GM19395 (cell line): ENCODE data around the gene AEBP2.
A peak's percentile ranks its signal among the peaks of the same experiment; 100 is the strongest.
"Not testable (repeated sequence)": the region's sequence is repeated elsewhere in the genome, so short reads cannot be mapped to it uniquely, and the experiment has no call there.

Source experiments
- ATAC-seq: cut with Tn5 transposase; IDR thresholded peaks from one replicate; pipeline ENCODE4 v1.9.1; 2021; ENCODE audit warnings: mild to moderate bottlenecking, moderate library complexity; ENCODE audit not compliant: unreplicated experiment

Gene AEBP2

GRCh38 chr12:19421503-19422282 is 17.6 kb upstream of the AEBP2 start:
- ATAC-seq, result no peak

DNA sequence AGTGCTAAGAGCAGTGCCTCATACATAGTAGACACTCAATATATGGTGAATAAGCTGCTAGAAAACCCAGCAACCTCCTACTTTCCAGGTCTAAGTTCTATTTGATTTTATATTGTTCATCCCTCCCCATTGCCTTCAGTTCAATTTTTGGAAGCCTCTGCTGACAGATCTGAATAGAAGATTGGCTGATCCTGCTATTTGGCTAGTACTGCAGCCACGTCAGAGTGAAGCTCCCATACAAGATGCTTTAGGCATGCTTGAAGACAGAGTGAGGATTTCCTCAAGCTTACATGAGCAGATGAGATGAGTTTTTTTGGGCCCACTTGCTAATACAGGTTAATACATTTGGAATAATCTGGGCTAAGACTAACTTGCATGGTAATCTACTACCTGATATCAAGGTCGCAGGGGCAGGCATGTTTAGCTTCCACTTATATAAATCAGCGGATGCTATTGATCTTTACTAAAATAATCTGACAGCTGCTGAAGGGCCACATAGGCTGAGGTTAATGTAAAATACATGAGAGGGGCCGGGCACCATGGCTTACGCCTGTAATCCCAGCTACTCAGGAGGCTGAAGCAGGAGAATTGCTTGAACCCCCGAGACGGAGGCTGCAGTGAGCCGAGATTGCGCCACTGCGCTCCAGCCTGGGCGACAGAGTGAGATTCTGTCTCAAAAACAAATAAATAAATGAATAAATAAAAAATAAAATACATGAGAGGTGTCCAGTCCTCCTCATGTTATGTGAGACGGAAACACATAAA is 15.9 kb upstream of the AEBP2 start:
- ATAC-seq, result no peak

- ATAC-seq, result no peak
These were observed 11.0 kb upstream of the AEBP2 start for GRCh38 chr12:19428246-19428645.

- not testable (repeated sequence) for ATAC-seq
These were observed 9.8 kb upstream of the AEBP2 start for GRCh38 chr12:19429491-19429890.

- no peak for ATAC-seq
These were observed 8.3 kb upstream of the AEBP2 start for GRCh38 chr12:19430988-19431387.

DNA sequence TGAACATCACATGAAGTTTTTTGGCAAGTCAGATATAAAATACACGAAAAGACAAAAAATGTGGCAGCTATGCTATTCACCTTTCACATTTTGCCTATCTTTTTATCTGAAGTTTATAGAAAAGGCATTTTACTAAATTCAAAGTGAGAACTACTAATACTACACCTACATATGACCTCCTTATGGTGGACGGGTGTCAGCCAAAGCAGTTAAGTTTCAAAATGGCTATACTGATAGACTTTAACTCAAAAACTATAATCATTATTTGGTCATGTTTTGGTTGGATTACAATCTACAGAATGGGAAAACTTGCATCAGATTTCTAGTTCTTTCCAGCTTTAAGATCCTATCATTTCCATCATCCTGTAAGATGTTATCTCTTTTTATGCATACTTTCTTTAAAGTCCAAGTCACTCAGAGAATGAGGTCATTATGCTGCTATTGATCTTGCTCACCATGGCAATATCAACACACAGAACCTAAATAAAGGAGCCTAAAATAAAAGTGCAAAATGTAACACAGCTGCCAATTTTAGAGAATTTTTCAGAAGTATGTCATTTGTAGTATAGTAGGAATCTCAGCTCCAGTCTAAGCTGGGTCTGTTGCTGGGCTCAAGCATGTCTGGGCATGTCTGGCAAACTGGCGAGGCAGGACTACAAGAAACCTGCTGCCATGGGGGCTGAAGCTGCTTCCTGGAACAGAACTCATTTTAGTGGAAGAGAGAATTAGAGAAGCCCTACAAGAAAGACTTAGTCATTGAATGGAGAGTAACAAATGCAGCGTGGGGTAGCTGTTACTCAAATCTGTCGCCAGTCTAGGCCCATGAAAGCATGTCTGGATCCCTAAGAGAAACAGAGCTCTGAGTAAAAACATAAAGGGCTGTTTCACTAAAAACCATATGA is 7.6 kb upstream of the AEBP2 start:
- ATAC-seq, result peak; percentile 47

DNA sequence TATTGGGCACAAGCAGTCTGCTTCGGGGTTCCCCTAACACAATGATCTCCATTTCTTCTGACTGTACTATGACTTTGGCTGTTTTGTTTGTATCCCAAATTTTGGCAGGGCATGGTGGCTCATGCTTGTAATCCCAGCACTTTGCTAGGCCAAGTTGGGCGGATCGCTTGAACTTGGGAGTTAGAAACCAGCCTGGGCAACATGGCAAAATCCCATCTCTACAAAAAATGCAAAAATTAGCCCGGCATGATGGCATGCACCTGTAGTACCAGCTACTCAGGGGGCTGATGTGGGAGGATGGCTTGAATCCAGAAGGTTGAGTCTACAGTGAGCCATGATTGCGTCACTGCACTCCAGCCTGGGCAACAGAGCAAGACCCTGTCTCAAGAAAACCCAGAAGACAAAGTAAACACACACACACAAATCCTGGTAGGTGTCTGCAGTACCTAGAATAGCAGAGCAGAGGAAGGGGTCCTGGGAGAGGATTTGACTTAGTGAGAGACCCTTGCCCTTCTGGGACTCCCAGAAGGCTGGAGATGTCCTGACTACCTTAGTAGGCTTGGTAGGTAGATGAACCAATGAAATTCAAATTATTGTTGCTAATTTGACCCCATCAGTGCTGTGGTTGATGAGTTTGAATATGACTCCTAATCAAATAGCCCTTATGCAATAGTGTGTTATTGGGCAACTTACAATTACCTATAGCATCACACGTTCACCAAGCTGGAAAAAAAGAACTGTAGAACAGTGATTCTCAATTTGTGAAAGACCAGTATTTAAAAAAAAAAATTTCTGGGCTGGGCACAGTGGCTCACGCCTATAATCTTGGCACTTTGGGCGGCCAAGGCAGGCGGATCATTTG is 6.8 kb upstream of the AEBP2 start:
- no peak for ATAC-seq

DNA sequence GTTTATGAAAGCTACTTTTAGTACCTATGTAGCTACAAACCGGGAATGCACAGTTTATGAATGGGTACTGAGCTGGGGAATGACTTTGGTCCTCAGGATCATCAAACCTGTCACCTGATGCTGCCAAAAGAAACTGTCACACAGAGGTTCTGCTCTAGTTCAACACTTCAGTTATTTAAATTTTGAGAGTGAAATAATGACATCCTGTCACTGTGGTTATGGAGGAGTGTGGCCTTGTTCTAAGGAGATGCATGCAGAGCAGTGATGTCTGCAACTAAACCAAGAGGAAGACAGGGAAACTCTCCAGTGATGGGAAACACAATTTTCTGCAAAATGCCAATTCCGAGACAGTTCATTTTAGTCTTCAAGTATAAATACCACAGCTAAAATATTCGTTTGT is 4.8 kb upstream of the AEBP2 start:
- peak; percentile 27 for ATAC-seq

DNA sequence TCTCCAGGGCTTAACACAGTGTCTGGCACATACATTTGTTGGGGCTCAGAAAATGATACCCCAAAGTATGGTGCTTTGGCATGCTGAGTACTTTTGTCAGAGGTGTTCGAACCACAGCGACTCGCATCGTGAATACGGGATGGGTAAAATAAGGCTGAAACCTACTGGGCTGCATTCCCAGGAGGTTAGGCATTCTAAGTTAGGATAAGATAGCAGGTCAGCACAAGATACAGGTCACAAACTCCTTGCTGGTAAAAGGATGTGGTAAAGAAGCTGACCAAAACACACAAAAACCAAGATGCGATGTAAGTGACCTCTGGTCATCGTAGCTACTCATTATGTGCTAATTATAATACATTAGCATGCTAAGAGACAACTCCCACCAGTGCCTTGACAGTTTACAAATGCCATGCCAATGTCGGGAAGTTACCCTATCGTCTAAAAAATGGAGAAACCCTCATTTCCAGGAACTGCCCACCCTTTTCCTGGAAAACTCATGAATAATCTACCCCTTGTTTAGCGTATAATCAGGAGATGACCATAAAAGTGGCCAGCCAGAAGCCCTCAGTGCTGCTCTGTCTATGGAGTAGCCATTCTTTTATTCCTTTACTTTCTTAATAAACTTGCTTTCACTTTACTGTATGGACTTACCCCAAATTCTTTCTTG is 3.3 kb upstream of the AEBP2 start:
- ATAC-seq, result no peak

- no peak for ATAC-seq
These were observed 2.4 kb upstream of the AEBP2 start for GRCh38 chr12:19436931-19437330.

DNA sequence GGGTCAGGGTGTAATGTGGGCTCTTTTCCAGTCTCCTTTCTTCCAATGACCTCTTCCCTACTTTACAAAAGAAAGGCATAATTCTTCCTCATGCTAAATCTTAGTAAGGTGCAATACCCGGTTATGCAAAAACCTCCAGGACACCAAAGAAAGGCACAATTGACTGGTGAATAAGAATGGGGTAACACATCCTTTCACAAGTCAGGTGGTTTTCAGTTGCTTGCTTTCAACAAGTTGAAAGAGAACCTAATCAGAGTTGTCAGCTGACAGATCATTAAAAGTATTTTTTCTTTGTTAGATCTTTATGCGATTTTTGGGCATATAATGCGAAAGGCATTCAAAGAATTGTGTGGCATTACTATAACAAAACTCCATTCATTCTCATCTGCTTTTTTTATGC is 1.3 kb upstream of the AEBP2 start:
- no peak for ATAC-seq

- peak; percentile 48 for ATAC-seq
These were observed 947 bp downstream of the AEBP2 start for GRCh38 chr12:19440019-19440858.

DNA sequence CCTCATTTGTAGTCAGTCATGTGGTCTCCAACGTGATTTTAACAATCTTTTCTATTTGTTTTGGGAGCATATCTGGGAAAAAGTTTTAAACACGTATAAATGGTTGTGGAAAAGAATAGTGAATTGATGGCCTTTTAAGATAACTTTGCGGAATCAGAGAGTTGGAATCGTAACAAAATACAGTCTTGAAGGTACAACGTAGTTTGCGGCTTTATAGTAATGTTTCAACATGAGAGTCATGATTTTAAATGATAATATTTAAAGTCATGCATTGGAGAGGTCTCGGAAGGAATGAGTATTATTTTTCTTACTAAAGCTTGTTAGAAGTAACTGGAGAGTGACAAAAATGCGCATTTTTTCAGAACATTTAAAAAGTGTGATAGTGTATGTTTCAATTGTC is 1.6 kb downstream of the AEBP2 start:
- no peak for ATAC-seq

DNA sequence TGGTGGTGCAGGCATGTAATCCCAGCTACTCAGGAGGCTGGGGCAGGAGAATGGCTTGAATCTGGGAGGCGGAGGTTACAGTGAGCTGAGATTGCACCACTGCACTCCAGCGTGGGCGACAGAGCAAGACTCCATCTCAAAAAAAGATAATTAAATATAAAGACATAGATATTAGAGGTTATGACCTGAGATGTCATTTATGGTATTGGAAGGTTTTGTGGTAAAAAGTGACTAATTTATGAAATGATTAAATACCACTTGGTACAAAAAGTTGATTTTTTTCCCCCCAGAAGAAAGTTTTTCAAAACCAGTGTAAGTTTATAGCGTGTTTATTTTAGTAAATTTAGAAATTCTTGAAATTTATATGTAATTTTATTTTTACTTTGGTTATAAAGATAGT is 4.3 kb downstream of the AEBP2 start:
- no peak for ATAC-seq

GRCh38 chr12:19444097-19444496 is 4.8 kb downstream of the AEBP2 start:
- no peak for ATAC-seq

GRCh38 chr12:19447386-19447785 is 8.1 kb downstream of the AEBP2 start:
- no peak for ATAC-seq

DNA sequence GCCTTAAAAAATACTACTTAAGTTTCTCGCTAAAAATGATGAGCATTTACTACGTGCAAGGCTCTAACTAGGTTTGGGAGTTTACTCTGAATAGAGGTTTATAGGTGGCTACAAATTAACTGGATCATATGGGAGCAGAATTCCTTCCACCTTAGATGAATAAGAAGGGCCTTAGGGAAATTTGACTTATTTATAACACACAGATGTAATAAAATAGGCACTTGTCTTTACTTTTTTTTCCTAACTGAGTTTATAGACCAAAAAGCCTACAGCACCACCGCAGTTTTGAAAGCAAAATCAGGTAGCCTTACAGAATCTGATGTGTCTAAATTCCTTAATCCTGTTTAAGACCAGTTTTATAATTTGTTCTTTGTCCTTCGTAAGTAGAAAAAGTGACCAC is 10.5 kb downstream of the AEBP2 start:
- no peak for ATAC-seq

DNA sequence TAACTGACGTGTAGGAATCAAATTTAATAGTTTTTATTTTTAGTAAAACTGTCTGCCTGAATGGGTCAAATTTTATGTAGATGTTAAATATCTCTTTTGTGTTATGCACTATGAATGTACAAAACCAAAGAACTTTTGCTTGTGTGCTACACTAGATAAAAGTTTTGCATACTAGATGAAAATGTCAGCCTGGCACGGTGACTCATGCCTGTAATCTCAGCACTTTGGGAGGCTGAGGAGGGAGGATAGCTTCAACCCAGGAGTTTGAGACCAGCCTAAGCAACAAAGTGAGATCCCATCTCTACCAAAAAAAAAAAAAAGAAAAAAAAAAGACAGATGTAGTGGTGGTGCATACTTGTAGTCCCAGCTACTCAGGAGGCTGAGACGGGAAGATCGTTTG is 11.1 kb downstream of the AEBP2 start:
- no peak for ATAC-seq

- ATAC-seq, result no peak
These were observed 11.9 kb downstream of the AEBP2 start for GRCh38 chr12:19451196-19451595.
